Neural cell (in vitro differentiated cells): ENCODE data around the gene RAB3IL1. TPM values are rescaled to one million over a fixed set of nuclear protein-coding genes. Genes with fewer than 3 reads are reported as not detected.

ENCODE experiments used
- H2AFZ ChIP-seq: fragments of 200-600, 300-800 bp; sonication (generic), shearing (Covaris generic); 2 replicates; pipeline ENCODE4 v1.6.0; 2014; ENCODE audit warnings: low read depth, mild to moderate bottlenecking, antibody characterized with exemption, low read length, moderate library complexity
- H3F3A ChIP-seq: fragments of 200-600 bp; shearing (Covaris generic); 2 replicates; pipeline ENCODE4 v1.6.1; 2016; ENCODE audit warnings: mild to moderate bottlenecking, moderate library complexity, mixed read lengths, antibody characterized with exemption, low read length; ENCODE audit not compliant: insufficient read depth, poor library complexity, severe bottlenecking
- H3K27ac ChIP-seq: fragments of 200-600, 300-800 bp; sonication (generic), shearing (Covaris generic); 2 replicates; pipeline ENCODE4 v1.5.1; 2014; ENCODE audit warnings: mild to moderate bottlenecking, low read length, moderate library complexity
- H3K27me3 ChIP-seq: fragments of 300-800, 200-600 bp; sonication (generic), shearing (Covaris generic); 2 replicates; pipeline ENCODE4 v1.6.0; 2014; ENCODE audit warnings: mild to moderate bottlenecking, low read depth, low read length, moderate library complexity; ENCODE audit not compliant: insufficient read depth
- H3K36me3 ChIP-seq: fragments of 300-800, 200-600 bp; sonication (generic), shearing (Covaris generic); 2 replicates; pipeline ENCODE4 v1.5.1; 2014; ENCODE audit warnings: mild to moderate bottlenecking, antibody characterized with exemption, low read length, moderate library complexity; ENCODE audit not compliant: insufficient read depth
- H3K4me2 ChIP-seq: fragments of 300-800, 200-600 bp; sonication (generic), shearing (Covaris generic); 2 replicates; pipeline ENCODE4 v1.6.0; 2014; ENCODE audit warnings: mild to moderate bottlenecking, low read length
- H3K4me3 ChIP-seq: fragments of 300-800, 200-600 bp; sonication (generic), shearing (Covaris generic); 2 replicates; pipeline ENCODE4 v1.5.1; 2014; ENCODE audit warnings: mild to moderate bottlenecking, low read length, moderate library complexity
- H3K79me2 ChIP-seq: fragments of 200-600 bp; shearing (Covaris generic); replicated peaks from 2 replicates; pipeline ENCODE4 v1.6.0; 2014; ENCODE audit warnings: mild to moderate bottlenecking, low read length, moderate library complexity; ENCODE audit not compliant: insufficient read depth
- H3K9ac ChIP-seq: fragments of 300-800, 200-600 bp; sonication (generic), shearing (Covaris generic); 2 replicates; pipeline ENCODE4 v1.6.1; 2016; ENCODE audit warnings: mild to moderate bottlenecking, low read length, mixed read lengths
- H3K9me2 ChIP-seq: fragments of 200-600 bp; shearing (Covaris generic); 2 replicates; pipeline ENCODE4 v1.6.1; 2016; ENCODE audit warnings: mild to moderate bottlenecking, low read length, mixed read lengths; ENCODE audit not compliant: insufficient read depth
- H3K9me3 ChIP-seq: fragments of 200-600, 300-800 bp; sonication (generic), shearing (Covaris generic); 2 replicates; pipeline ENCODE4 v1.6.1; 2016; ENCODE audit warnings: mild to moderate bottlenecking, mixed run types, low read length, moderate library complexity, mixed read lengths
- H4K20me1 ChIP-seq: fragments of 200-600 bp; shearing (Covaris generic); 2 replicates; pipeline ENCODE4 v1.6.1; 2016; ENCODE audit warnings: mild to moderate bottlenecking, mixed run types; ENCODE audit not compliant: insufficient read depth
- EP300 ChIP-seq: fragments of 450-650 bp; conservative IDR thresholded peaks from 2 replicates; pipeline ENCODE4 v1.6.1; 2014; ENCODE audit warnings: antibody characterized with exemption, mild to moderate bottlenecking, moderate library complexity; ENCODE audit not compliant: poor library complexity, severe bottlenecking
- EZH2 ChIP-seq: fragments of 200-600, 300-800 bp; shearing (Covaris generic), sonication (generic); IDR thresholded peaks from 2 replicates; pipeline ENCODE4 v1.6.1; 2014; ENCODE audit warnings: antibody characterized with exemption, low read length, borderline replicate concordance, mild to moderate bottlenecking; ENCODE audit not compliant: insufficient read depth, poor library complexity, severe bottlenecking
- MXI1 ChIP-seq: fragments of 450-650 bp; conservative IDR thresholded peaks from 2 replicates; pipeline ENCODE4 v1.6.1; 2014; ENCODE audit warnings: antibody characterized with exemption, mild to moderate bottlenecking; ENCODE audit not compliant: poor library complexity, severe bottlenecking
- POLR2AphosphoS5 ChIP-seq: IDR thresholded peaks from 2 replicates; pipeline ENCODE4 v1.6.1; 2012
- RAD21 ChIP-seq: fragments of 450-650 bp; conservative IDR thresholded peaks from 2 replicates; pipeline ENCODE4 v1.6.1; 2014; ENCODE audit warnings: antibody characterized with exemption, mild to moderate bottlenecking, moderate library complexity
- SMC3 ChIP-seq: fragments of 450-650 bp; conservative IDR thresholded peaks from 2 replicates; pipeline ENCODE4 v1.6.1; 2014; ENCODE audit warnings: antibody characterized with exemption, mild to moderate bottlenecking, moderate library complexity; ENCODE audit not compliant: poor library complexity
- TAF1 ChIP-seq: IDR thresholded peaks from 2 replicates; pipeline ENCODE4 v1.6.1; 2012; ENCODE audit warnings: low read depth
- polyA plus RNA-seq: library from polyadenylated mRNA; depleted of rRNA; stranded (reverse); fragments of >200 nt; gene quantifications from 2 replicates; pipeline ENCODE4 v1.2.3, GENCODE V29; 2014
- TF ChIP-seq, protein P1 (sequence below): IDR thresholded peaks from 2 replicates; pipeline ENCODE4 v1.6.1; 2012; ENCODE audit warnings: borderline replicate concordance
- TF ChIP-seq, protein P2 (sequence below): fragments of 450-650 bp; IDR thresholded peaks from 2 replicates; pipeline ENCODE4 v1.5.1; 2014; ENCODE audit warnings: antibody characterized with exemption, mild to moderate bottlenecking, moderate library complexity; ENCODE audit not compliant: poor library complexity, severe bottlenecking

The RAB3IL1 gene
- polyA plus RNA-seq, 1 donor from 2014 or later: 1.6 TPM

GRCh38 chr11:61911701-61912529 lies 5.5 kb downstream of the RAB3IL1 start:
- Histone ChIP-seq H3F3A (no peaks in the 10 kb centered on the region), H4K20me1 (no peaks in the 10 kb centered on the region), H3K9me2 (no peaks in the 10 kb centered on the region), H3K9me3 (no peaks in the 10 kb centered on the region), H3K4me2 (no peak overlapping the region), H3K9ac (no peak overlapping the region), H3K4me3 (no peak overlapping the region), H2AFZ (no peak overlapping the region), H3K27ac (no peak overlapping the region), H3K79me2 (no peaks in the 10 kb centered on the region), H3K27me3 (peaks cover 9% of the 10 kb centered on the region), H3K36me3 (no peaks in the 10 kb centered on the region)
- TF ChIP-seq EZH2 (no peak), SMC3 (no peak), RAD21 (no peak)

DNA sequence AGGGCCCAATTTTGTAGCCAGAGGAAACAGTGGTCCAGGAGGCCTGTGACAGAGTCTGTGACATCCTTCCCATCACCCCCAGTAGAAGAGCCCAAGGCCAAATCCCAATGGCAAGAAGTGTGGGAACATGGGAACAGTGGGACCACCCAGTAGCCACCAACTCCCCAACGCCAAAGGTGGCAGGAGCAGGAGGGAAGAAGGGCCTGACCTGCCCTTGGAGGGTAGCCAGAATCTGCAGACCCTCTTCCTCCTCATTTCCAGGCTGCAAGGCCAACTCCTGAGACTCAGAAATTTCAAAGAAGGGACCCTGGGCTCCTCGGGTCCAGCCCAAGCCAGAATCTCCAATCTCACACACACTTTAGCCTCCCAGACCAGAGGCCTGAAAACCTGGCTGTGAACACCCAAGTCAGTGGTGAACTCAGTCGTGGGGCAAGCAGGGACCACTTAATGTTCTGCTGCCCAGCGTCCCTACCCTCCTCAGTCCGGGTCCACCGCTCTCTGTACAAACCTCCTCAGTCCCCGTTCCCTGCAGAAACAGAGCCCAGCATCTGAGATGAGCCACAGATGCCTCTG lies 6.2 kb downstream of the RAB3IL1 start:
- no peak overlapping the region for H3K4me3 ChIP-seq
- no peak overlapping the region for H3K9ac ChIP-seq
- H3F3A ChIP-seq: no peaks in the 10 kb centered on the region
- H2AFZ ChIP-seq: no peak overlapping the region
- H3K27ac ChIP-seq: no peak overlapping the region
- no peaks in the 10 kb centered on the region for H3K9me3 ChIP-seq
- H3K79me2 ChIP-seq: no peaks in the 10 kb centered on the region
- H4K20me1 ChIP-seq: no peaks in the 10 kb centered on the region
- no peaks in the 10 kb centered on the region for H3K36me3 ChIP-seq
- no peak overlapping the region for H3K4me2 ChIP-seq
- H3K9me2 ChIP-seq: no peaks in the 10 kb centered on the region
- H3K27me3 ChIP-seq: peaks cover 2% of the 10 kb centered on the region
- TF ChIP-seq EP300 (no peak), MXI1 (no peak)

DNA sequence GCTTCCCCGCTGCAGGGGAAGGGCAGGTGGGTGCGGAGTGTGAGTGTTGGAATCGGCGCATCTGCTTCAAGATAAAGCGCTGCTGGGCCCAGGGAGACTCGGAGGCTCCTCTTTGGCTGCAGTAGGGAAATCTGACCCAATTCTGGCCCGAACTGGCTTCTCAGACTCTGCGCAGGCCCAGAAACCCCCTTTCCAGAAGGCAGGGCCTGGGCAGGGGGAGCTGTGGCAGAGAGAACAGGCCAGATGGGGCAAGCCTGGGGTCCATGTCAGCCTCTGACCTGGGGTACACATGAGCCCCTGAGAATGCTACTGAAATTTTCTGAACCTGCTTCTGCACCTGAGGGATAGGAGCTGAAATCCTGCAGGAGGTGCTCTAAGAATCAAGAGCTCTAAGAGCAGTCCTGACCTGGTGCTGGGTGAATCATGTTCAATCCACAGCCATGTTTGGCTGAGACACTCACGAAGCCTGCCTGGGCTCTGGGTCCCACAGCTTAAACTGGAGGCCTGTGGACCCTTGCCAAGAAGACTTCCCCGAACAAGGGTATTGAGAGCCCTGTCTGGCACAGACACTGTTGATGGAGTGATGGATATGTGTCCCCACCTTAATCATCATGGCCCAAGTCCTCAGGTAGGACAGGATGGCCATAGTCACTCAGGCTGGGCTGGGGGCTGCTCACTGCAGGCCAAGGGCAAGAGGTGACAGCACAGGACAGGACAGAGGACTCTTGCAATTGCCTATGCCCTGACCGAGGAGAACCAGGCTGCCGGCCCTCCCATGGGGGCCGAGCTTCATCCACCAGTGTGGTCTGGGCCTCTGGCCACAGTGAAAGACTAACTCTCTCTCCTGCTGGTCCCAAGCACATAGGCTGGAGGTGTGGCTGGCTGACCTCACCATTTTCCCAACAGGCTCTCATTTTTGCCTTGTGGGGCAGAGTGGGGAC lies 6.9 kb downstream of the RAB3IL1 start:
- no peaks in the 10 kb centered on the region for H3F3A ChIP-seq
- no peaks in the 10 kb centered on the region for H3K27me3 ChIP-seq
- no peak overlapping the region for H3K9ac ChIP-seq
- no peaks in the 10 kb centered on the region for H3K79me2 ChIP-seq
- H3K4me2 ChIP-seq: no peak overlapping the region
- H3K27ac ChIP-seq: no peak overlapping the region
- no peak for TF ChIP-seq TAF1
- TF ChIP-seq RAD21: no peak
- no peak for TF ChIP-seq EP300
- no peak for TF ChIP-seq MXI1
- TF ChIP-seq, protein P1, sequence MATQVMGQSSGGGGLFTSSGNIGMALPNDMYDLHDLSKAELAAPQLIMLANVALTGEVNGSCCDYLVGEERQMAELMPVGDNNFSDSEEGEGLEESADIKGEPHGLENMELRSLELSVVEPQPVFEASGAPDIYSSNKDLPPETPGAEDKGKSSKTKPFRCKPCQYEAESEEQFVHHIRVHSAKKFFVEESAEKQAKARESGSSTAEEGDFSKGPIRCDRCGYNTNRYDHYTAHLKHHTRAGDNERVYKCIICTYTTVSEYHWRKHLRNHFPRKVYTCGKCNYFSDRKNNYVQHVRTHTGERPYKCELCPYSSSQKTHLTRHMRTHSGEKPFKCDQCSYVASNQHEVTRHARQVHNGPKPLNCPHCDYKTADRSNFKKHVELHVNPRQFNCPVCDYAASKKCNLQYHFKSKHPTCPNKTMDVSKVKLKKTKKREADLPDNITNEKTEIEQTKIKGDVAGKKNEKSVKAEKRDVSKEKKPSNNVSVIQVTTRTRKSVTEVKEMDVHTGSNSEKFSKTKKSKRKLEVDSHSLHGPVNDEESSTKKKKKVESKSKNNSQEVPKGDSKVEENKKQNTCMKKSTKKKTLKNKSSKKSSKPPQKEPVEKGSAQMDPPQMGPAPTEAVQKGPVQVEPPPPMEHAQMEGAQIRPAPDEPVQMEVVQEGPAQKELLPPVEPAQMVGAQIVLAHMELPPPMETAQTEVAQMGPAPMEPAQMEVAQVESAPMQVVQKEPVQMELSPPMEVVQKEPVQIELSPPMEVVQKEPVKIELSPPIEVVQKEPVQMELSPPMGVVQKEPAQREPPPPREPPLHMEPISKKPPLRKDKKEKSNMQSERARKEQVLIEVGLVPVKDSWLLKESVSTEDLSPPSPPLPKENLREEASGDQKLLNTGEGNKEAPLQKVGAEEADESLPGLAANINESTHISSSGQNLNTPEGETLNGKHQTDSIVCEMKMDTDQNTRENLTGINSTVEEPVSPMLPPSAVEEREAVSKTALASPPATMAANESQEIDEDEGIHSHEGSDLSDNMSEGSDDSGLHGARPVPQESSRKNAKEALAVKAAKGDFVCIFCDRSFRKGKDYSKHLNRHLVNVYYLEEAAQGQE: no peak
- TF ChIP-seq SMC3: no peak
- TF ChIP-seq, protein P2, sequence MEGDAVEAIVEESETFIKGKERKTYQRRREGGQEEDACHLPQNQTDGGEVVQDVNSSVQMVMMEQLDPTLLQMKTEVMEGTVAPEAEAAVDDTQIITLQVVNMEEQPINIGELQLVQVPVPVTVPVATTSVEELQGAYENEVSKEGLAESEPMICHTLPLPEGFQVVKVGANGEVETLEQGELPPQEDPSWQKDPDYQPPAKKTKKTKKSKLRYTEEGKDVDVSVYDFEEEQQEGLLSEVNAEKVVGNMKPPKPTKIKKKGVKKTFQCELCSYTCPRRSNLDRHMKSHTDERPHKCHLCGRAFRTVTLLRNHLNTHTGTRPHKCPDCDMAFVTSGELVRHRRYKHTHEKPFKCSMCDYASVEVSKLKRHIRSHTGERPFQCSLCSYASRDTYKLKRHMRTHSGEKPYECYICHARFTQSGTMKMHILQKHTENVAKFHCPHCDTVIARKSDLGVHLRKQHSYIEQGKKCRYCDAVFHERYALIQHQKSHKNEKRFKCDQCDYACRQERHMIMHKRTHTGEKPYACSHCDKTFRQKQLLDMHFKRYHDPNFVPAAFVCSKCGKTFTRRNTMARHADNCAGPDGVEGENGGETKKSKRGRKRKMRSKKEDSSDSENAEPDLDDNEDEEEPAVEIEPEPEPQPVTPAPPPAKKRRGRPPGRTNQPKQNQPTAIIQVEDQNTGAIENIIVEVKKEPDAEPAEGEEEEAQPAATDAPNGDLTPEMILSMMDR: no peak
- TF ChIP-seq EZH2: no peak
- no peak for TF ChIP-seq POLR2AphosphoS5
- no peaks in the 10 kb centered on the region for H4K20me1 ChIP-seq
- no peak overlapping the region for H3K4me3 ChIP-seq
- no peaks in the 10 kb centered on the region for H3K9me3 ChIP-seq
- no peaks in the 10 kb centered on the region for H3K36me3 ChIP-seq
- no peaks in the 10 kb centered on the region for H3K9me2 ChIP-seq
- no peak overlapping the region for H2AFZ ChIP-seq
